Epithelial cell of proximal tubule (primary cell): Measurements from ENCODE around the gene RETREG1. TPM values are rescaled to one million over a fixed set of nuclear protein-coding genes. Genes with fewer than 3 reads are reported as not detected.

Source experiments
- DNase-seq: peaks from one replicate; pipeline ENCODE4 v3.0.0-alpha.2; 2011; ENCODE audit warnings: low read depth
- H3K4me3 ChIP-seq: 2 replicates; pipeline ENCODE4 v1.5.1; 2011; ENCODE audit warnings: low read depth, mild to moderate bottlenecking, low read length
- total RNA-seq: library from RNA; depleted of rRNA; stranded (reverse); fragments of >200 nt; gene quantifications from 2 replicates; pipeline ENCODE4 v1.2.3, GENCODE V29; 2015
- TF ChIP-seq, protein P1 (sequence below): conservative IDR thresholded peaks from 2 replicates; pipeline ENCODE4 v1.5.1; 2012; ENCODE audit warnings: low read depth, mild to moderate bottlenecking, low read length

RETREG1 gene
- total RNA-seq, 1 donor from 2014 or later = 17.5 TPM

GRCh38 chr5:16467363-16468219 lies 149.2 kb downstream of the RETREG1 start:
- H3K4me3 ChIP-seq = no peak overlapping the region
- DNase-seq = no peak
- TF ChIP-seq, protein P1, sequence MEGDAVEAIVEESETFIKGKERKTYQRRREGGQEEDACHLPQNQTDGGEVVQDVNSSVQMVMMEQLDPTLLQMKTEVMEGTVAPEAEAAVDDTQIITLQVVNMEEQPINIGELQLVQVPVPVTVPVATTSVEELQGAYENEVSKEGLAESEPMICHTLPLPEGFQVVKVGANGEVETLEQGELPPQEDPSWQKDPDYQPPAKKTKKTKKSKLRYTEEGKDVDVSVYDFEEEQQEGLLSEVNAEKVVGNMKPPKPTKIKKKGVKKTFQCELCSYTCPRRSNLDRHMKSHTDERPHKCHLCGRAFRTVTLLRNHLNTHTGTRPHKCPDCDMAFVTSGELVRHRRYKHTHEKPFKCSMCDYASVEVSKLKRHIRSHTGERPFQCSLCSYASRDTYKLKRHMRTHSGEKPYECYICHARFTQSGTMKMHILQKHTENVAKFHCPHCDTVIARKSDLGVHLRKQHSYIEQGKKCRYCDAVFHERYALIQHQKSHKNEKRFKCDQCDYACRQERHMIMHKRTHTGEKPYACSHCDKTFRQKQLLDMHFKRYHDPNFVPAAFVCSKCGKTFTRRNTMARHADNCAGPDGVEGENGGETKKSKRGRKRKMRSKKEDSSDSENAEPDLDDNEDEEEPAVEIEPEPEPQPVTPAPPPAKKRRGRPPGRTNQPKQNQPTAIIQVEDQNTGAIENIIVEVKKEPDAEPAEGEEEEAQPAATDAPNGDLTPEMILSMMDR = no peak

GRCh38 chr5:16465544-16466432 lies 151.0 kb downstream of the RETREG1 start, which contains the start of gene ZNF622:
Gene ZNF622 (minus strand): TSS chr5:16465800. CDS start chr5:16465665, 135 bp downstream.
- TF ChIP-seq, protein P1 = no peak
- H3K4me3 ChIP-seq = peak within 1 kb of the TSS; percentile 94
- no peak for DNase-seq

DNA sequence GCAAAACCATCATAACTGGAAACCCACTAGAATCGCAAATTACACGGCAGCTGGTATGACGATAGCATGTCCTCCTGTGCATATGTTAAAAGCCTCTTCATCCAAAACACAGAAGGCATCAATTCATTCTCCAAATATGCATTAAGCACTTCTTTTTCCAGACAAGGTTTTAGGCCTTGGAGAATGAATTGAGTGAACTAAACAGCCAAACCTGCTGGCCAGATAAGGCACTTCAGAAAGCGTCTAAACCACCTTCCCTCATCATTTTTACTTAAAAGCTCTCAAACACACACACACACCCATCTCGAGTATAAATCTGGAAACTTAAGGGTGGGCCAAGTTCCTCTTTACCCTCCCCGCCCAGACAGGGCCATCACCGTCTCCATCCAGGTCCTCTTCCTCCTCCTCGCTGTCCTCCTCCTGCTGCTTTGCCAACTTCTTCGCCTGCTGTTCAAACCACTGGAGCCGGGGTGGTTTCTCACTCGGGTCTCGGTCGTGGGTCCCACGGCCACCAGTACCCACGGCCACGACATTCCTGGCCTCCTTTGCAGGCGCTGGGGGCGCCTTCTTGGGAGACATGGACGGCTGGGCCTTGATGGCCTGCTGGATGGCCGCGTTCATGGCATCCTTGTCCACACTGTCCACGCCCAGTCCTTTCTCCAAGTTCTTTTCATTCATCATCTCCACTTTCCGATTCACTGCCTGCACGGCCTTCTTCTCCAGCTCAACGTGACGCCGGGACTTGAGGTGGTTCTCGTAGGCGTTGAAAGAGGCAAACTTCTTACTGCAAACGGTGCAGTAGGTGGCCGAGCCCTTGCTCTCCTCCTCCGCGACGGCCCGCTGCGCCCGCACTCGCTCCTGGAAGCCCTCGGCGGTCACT lies 151.9 kb downstream of the RETREG1 start:
- H3K4me3 ChIP-seq = peak overlapping the region; percentile 94
- DNase-seq = no peak
- TF ChIP-seq, protein P1 = peak; percentile 23

DNA sequence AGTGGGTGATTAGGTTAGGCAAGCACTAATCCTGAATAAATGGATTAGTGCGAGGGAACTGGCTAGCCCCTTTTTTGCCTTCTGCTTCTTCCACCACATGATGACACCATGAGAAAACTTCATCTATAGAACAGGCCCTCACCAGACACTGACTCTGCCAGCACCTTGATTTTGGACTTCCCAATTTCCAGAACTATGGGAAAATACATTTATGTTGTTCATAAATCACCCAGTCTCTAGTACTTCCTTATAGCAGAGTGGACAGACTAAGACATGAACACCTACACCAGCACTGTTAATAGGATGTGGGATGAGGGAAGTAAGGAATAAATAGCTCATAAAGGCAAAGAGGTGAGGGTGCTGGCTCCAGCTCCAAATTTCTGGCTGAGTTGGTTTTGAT lies 152.6 kb downstream of the RETREG1 start:
- TF ChIP-seq, protein P1 = no peak
- peak overlapping the region; percentile 94 for H3K4me3 ChIP-seq
- no peak for DNase-seq

- DNase-seq = peak; percentile 72
- TF ChIP-seq, protein P1 = no peak
These were observed 155.0 kb downstream of the RETREG1 start for GRCh38 chr5:16461782-16462181.

GRCh38 chr5:16461026-16461425 lies 155.8 kb downstream of the RETREG1 start:
- TF ChIP-seq, protein P1 = no peak
- no peak for DNase-seq
- H3K4me3 ChIP-seq = no peak overlapping the region

More at GRCh38 chr5:16461782-16462181, 155.0 kb downstream of the RETREG1 start:
- no peak overlapping the region for H3K4me3 ChIP-seq
